ENCODE results near the gene ROCK2.

DNA sequence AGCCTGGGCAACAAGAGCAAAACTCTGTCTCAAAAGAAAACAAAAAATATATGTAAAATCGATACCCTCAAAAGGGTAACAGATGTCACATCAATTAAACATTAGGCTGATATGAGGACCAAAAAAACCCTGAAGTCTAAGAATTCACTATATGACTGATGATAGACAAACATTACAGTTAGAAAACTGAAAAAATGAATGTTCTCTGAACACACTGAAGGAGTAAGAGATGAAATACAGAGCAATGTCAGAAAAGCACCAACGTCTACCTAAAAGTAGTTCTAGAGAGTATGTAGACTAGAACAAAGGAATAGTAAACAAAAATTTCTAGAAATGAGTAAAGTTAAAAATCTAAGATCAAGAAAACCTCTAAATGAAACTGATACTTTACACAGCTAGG is 107.3 kb downstream of the ROCK2 start:
- TF ChIP-seq, protein P1, sequence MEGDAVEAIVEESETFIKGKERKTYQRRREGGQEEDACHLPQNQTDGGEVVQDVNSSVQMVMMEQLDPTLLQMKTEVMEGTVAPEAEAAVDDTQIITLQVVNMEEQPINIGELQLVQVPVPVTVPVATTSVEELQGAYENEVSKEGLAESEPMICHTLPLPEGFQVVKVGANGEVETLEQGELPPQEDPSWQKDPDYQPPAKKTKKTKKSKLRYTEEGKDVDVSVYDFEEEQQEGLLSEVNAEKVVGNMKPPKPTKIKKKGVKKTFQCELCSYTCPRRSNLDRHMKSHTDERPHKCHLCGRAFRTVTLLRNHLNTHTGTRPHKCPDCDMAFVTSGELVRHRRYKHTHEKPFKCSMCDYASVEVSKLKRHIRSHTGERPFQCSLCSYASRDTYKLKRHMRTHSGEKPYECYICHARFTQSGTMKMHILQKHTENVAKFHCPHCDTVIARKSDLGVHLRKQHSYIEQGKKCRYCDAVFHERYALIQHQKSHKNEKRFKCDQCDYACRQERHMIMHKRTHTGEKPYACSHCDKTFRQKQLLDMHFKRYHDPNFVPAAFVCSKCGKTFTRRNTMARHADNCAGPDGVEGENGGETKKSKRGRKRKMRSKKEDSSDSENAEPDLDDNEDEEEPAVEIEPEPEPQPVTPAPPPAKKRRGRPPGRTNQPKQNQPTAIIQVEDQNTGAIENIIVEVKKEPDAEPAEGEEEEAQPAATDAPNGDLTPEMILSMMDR (IDR thresholded peaks at IDR 0.05): no peak
- no peak for TF ChIP-seq POLR2A (IDR thresholded peaks at IDR 0.05; ENCODE audit: low read depth)
- no peak for TF ChIP-seq EP300 (IDR thresholded peaks at IDR 0.05)
